Measurements from ENCODE around the gene KAT6B. TPM values are rescaled to one million over a fixed set of nuclear protein-coding genes. Genes with fewer than 3 reads are reported as not detected.
A peak's percentile ranks its signal among the peaks of the same experiment; 100 is the strongest.

KAT6B gene
- total and polyA plus RNA-seq, 10 of the 15 experiments (the other 5 are each of a cell fraction or from before 2014, with no cell fraction given), result 2.7 to 22.6 (median 15.7) TPM

GRCh38 chr10:74901301-74901700 lies 74.9 kb downstream of the KAT6B start (continued):
- TF ChIP-seq EZH2 (IDR thresholded peaks at IDR 0.05; ENCODE audit: borderline replicate concordance, control insufficient read depth, low read depth, low read length) (no peak), USF1 (IDR thresholded peaks at IDR 0.05; ENCODE audit: borderline replicate concordance, extremely low read length, insufficient read depth, low read depth, low read length) (no peak), MTA2 (IDR thresholded peaks at IDR 0.05; ENCODE audit: low read depth) (peak; percentile 80), BACH1 (IDR thresholded peaks at IDR 0.05; ENCODE audit: borderline replicate concordance) (no peak), IRF3 (IDR thresholded peaks at IDR 0.05) (no peak), NRF1 (conservative IDR thresholded peaks at IDR 0.05; ENCODE audit: low read depth, low read length) (no peak), MXI1 (IDR thresholded peaks at IDR 0.05; ENCODE audit: low read depth, low read length) (no peak), BCL11A (IDR thresholded peaks at IDR 0.05; ENCODE audit: low read depth, low read length) (peak; percentile 47; the same call in 1 of the 2 replicates), ZBTB33 (IDR thresholded peaks at IDR 0.05) (no peak), ZNF24 (IDR thresholded peaks at IDR 0.05) (no peak), TAF1 (IDR thresholded peaks at IDR 0.05; ENCODE audit: borderline replicate concordance, low read depth, low read length) (no peak), BMI1 (IDR thresholded peaks at IDR 0.05; ENCODE audit: borderline replicate concordance) (no peak), CREM (IDR thresholded peaks at IDR 0.05; ENCODE audit: low read depth) (peak; percentile 53; the same call in 1 of the 2 replicates), USF2 (IDR thresholded peaks at IDR 0.05; ENCODE audit: borderline replicate concordance, low read depth, low read length) (no peak), E2F4 (IDR thresholded peaks at IDR 0.05; ENCODE audit: low read depth, low read length) (no peak), REST (IDR thresholded peaks at IDR 0.05; ENCODE audit: low read depth, low read length) (no peak), E2F8 (IDR thresholded peaks at IDR 0.05; ENCODE audit: low read depth, partially characterized antibody) (no peak), SMAD5 (IDR thresholded peaks at IDR 0.05; ENCODE audit: low read depth) (no peak)
